Skin of body (tissue), 2 donors: Measurements from ENCODE around the gene COL23A1. TPM values are rescaled to one million over a fixed set of nuclear protein-coding genes. Genes with fewer than 3 reads are reported as not detected.

ENCODE experiments used
- DNase-seq: peaks from one replicate; lab custom pipeline; 2025; lab: John Stamatoyannopoulos, UW
- total RNA-seq: library from RNA; depleted of rRNA; stranded (reverse); fragments of >200 nt; gene quantifications from one replicate; pipeline ENCODE4 v1.2.3, GENCODE V29; 2014

The COL23A1 gene
- total RNA-seq, 1 donor from 2014 or later, result 4.6 TPM

DNA sequence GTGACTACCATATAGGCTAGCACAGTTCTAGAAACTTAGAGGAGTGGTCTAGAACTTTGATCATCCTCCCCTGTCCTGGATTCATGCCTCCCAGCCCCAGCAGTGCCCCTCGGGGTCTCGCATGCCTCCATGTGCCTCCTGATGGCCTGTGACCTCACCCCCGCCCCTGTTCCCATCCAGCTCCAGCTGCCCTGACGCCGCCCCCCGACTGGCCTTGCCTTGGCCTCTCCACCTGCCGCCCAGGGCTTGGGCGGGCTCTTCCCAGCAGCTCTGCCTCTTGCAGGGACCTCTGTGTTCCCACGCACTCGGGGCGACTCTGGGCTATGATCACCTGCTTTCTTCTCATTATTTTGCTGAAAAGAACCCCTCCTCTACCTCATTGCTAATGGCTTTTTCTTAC is 242.2 kb downstream of the COL23A1 start:
- DNase-seq, result no peak

DNA sequence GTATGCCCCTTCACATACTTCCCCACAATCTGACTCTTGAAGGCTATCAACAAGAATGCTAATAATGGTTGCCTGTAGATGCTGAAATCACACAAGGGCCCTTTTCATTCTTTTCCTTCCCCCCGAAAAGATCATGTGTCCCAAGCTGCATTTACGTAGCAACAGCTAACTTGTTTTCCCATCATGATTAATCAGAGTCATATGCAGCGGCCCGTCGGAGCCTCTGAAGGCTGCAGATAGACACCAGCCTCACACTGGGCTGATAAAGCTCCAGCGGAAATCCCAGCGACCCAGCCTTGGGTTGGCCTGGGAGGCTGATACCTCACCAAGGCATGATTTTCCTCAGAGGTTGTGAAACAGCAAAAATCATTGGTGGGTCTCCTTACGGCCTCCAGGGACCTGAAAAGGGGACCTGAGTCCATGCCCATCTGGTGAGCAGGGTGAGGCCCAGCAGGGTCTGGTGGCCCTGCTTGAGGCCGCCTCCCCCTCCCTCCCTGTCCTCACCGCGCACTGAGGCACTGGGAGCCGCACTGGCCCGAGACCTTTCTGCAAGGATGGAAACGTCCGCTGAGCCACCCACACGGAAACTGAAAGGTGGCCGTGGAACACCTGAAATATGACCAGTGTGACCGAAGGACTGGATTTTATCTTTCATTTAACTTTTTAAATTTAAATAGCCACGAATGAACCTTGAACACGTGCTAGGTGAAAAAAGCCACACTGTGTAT is 243.4 kb downstream of the COL23A1 start:
- peak; percentile 47 for DNase-seq

DNA sequence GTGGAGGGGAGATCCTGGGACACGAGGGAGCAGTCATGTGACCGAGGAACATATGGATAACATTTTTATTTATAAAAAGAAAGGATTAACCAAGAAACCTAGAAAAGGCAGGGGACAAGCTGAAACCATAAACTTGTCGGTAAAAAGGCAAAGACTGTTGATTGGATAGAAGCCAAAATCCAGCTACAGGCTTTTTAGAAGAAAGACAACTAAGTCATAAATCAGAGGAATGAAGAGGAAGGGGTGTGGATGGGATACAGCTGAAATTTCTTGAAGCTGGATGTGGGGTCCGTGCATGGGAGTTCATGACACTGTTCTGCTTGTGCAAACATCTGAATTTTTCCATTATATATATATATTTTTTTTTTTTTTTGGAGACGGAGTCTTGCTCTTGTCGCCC is 246.9 kb downstream of the COL23A1 start:
- no peak for DNase-seq

DNA sequence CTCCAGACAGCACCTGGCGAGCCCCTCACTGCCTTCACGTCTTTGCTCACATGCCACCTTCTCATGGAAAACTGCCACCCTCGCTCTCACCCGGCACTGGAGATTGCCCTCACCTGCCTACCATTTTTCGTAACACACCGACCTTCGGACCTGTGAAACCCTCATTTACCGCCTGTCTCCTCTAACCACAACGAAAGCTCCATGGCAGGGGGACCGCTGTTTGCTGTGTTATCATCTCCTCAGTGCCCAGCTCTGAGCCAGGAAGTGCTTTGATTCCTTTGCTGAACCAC is 248.4 kb downstream of the COL23A1 start:
- no peak for DNase-seq

DNA sequence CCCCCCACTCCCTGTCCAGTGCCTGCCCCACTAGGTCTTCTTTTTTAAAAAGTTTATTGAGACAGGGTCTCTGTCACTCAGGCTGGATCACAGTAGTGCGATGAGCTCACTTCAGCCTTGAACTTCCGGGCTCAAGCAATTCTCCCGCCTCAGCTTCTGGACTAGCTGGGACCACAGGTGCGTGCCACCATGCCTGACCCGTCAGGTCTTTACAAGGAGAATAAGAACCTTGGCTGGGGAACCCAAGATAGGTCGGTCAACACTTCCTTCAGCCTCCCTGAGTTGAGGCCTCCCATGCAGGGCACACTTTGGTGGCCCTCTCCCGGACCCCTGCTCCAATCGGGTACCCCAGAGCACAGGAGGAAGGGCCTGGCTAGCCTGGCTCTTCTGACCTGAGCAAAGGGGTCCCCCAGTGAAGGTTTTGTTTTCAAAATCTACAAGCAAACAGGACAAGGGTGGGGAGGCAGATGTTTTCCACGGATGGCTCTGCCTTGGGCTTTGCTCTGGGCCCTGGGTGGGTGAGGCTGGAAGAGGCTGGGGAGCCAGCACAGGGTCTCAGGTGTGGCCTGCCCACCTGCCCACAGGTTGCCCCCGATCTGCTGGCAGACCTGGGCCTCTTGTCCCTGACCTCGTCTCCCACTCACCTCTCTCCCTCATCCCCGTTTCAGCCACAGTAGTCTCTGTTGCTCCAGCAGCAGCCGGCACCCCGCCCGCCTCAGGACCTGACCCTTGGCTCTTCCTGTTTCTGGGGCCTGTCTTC is 248.9 kb downstream of the COL23A1 start:
- no peak for DNase-seq

DNA sequence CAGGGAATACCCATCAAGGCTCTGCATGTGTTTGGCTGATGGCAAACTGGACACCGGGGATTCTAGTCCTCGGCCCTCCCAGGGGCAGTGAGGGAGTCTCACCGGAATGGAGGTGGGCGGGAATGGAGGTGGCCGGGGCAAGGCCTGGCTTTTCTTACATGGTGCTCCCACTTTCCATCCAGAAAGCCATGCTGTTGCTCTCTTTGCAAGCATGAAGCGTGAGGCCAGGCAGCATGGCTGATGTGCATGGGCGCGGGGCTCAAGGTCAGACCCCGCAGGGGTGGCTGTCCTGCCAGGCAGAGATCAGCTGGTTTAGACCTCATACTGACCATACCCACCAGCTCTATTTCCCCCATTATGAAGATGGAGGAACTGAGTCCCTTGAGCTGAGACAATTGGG is 249.6 kb downstream of the COL23A1 start:
- no peak for DNase-seq

DNA sequence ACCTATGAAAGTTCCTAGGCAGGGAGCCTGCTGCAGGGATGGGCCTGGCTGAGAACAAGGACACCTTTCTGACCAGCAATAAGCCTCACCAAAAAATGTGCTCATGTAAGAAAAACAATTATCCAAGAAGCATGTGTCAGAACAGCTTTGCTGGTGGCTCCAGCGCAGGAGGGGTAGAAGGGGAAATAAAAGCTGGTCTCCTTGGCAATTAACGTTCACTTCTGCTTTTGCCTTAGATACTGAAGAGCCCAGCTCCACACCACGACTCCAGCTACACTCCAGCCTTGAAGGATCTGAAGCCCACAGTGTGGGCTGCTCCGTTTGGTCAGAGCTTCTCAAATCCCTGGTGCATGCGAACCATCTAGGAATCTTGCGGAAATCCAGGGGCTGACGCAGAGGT is 250.0 kb downstream of the COL23A1 start:
- no peak for DNase-seq

DNA sequence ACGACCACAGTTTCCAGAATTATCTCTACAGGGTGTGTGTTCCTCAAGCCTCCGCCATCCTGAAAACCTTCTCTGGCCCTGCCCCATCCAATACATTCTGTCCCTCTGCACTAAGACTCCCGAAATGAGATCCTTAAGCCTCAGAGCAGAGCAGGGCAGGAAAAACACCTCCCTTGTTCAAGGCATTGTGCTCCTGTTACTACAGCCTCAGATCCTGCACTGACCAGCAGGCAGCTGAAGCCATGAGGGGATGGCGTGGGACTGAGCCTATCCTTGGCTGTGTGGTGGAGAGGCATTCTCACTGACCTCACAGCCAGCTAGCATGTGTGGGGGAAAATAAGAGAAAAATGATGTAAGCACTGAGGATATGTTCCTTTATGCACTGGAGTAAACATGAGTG is 250.9 kb downstream of the COL23A1 start:
- DNase-seq, result no peak

DNA sequence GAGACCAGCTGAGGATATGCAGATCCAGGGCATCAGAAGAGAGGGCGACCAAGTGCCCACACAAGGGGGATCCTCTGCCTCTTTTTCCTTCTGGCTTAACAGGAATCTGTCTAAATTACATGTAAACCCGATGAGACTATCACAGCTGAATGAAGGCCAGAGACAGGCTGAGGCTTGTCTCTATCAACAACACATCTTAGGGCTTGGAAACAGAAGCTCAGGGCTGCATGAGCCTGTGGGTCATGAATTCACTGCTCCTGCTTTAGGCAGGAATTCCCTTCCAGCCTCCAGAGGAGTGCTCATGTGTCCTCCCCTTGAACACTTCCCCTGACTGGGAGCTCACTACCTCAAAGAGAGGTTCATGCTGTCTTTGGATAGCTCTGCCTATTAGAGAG is 251.4 kb downstream of the COL23A1 start:
- no peak for DNase-seq

DNA sequence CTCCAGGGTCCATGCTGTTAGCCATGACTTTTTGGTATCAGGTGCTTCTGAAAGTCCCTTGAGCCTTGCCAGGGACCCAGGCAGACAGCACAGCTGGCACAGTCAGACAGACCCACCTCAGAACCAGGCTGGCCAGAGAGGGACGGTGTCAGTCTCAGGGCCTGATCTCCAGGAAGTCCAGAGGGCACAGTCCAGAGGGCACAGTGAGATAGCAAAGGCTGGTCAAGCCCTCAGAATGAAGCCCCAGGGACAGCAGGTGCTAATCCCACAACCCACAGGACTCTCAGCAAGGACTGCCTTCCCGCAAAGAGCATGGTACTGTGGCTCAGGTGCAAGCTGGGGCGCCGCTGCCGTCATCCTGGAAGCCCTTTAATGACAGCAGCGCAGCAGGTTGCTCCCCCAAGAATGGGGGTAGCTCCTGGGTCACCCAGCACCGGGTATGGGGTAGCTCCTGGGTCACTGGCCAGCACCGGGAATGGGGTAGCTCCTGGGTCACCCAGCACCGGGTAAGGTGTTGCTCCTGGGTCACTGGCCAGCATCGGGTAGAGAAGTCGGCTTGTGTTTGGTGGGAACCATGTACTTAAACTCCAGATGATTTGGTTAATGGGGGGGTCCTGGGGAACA is 252.0 kb downstream of the COL23A1 start:
- no peak for DNase-seq

DNA sequence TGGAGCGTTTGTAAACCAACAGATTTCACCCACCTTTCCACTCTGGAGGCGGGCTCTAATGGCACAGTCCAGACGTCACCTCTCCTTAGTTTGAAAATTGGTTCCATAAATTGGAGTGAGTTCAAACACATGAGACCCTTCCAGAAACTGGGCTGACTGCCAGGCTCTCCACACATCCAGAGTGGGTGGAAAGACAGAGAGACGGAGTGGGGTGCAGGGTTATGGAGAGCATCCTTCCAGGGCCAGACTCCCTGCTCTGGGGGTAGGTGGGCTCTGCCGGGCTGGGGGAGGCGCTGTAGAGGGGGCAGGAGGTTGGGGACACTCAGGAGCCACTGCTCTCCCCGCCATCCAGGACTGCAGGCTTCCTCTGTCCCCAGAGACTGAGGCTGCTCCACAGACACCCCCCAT is 252.9 kb downstream of the COL23A1 start:
- DNase-seq, result no peak

DNA sequence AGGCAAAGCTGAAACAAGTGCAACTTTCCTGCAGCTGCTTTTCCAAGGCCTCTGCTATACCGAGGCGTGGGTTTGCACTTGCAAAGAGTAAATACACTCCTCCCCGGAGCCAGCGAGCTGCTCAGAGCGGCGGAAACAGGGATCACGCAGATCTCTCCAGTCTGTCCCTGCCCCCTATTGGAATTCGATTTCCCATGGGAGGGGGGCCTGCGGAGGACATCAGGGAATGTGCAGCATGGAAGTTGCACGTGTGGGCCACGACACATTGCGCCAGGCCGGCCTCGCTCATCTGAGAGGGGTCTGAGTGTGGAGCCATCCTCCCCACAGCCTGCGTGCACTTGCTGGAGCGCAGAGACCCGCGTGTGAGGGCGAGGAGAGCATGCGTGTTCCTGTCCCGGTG is 253.3 kb downstream of the COL23A1 start:
- no peak for DNase-seq

DNA sequence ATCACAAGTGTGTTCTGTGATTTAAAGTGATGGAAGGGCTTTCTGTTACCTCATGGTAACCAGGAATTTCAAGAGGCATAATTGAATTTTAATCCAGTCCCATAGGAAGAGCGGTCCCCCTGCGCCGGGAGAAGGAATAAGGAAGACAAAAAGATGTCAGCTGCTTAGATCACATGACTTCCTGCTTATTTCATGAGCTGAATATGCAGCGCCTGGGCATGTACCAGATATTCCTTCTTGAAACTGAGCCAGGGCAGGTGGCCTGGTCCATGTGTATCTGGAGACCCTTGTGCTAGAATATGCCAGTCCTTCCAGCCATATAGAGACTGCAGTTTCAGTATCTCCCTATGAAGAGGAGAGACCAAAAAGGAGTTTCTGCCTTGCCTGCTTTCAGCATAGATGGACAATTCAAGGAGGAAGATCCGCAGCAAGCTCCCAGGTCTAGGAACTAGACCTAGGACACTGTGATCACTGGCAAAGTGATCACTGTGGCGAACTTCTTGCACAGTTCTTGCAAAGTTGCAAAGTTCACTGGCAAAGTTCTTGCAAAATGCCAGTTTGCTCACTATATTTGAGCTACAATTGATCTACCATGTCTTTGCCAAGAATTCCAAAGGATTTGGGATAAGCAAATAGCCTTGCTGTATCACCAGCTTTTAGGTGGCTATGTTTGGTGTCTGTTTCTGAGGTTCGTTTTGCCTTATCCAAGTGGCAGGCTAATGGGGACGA is 254.7 kb downstream of the COL23A1 start:
- DNase-seq, result no peak

DNA sequence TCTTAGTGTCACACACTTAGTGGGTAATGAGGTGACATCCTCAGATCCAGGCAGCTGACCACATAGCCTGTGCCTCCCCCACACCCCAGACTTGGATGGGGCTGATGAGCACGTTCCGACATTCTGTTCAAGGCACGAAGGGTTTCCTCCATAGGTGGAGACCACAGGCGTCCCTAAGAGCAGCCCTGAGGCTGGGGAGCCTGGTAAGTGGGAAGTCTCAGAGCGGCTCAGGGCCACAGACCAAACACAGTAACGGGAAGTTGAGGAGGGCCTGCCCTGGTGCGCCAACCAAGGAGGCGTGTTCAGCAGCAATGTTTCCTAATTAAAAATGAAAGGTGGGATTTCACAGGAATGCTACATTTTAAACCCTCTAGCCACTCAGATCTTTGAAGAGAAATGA is 255.3 kb downstream of the COL23A1 start:
- no peak for DNase-seq

DNA sequence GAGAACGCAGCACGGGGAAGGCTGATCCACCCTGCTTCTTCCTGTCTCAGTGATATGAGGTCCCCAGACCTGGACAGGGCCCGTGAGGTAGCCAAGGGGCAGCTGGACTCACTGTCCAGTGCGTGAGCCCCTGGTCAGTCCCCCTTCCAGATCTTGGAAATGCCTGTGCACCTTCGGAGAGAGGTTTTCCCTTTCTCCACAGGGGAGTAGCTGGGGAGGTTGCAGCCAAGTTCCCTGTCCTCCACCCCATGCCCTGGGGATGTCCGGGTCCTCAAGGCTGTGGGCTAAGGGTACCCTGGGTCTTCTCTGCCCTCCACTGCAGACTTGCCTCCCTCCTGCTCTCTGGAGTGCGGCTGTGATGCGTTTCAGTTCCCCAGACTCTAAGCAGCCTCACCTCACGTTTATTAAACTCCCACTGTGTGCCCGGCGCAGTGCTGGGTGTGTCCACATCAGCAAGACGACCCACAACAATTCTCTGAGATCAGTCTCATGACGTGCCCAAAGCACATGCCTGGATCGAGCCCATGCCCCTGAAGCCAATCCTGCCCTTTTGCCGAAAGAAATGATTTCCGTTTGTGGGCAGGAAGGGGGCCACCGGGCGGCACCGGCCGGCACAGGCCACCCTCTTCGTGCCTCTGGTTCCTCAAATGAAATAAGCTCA is 256.2 kb downstream of the COL23A1 start:
- no peak for DNase-seq

DNA sequence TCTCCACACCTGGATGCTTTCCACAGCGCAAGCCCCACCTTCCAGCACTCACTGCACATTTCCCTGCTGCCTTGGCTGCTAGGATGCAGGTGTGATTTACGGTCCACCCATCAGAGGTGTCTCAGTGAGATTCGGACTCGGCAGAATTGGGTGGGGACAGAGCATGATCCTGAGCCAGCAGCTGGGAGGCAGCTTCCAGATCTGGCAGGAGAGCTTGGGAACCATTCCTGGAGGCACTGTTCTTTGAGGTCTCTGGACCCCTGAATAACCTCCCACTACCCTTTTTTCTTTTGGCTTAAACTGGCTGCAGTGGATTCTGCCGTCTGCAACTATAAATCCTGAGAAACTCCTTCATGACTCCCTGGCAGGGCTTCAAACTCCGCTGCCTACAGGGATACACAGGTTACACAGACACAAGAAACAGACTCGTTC is 258.0 kb downstream of the COL23A1 start:
- no peak for DNase-seq

DNA sequence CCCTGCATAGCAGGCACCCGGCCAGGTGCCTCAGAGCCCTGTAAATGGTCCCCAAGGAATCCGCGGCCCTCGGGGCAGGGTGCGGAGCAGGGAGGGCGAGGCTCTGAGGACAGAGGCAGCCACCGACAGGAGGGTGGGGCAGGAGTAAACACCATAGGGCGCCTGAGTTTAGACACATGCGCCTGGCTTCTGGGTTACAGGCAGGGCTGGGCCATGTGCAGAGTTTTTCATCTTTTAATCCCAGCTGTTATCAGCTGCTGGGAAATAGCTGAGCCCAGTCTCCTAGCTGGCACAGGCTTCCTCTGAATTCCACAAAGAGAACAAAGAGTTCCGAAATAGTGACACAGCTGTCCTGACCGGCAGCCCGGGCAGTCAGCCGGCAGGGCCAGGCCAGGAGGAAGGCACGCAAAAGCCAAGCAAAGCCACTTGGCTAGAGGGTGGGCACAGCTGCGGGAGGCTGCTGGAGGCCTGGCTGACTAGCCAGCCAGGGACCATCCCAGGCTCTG is 258.6 kb downstream of the COL23A1 start:
- DNase-seq, result no peak

DNA sequence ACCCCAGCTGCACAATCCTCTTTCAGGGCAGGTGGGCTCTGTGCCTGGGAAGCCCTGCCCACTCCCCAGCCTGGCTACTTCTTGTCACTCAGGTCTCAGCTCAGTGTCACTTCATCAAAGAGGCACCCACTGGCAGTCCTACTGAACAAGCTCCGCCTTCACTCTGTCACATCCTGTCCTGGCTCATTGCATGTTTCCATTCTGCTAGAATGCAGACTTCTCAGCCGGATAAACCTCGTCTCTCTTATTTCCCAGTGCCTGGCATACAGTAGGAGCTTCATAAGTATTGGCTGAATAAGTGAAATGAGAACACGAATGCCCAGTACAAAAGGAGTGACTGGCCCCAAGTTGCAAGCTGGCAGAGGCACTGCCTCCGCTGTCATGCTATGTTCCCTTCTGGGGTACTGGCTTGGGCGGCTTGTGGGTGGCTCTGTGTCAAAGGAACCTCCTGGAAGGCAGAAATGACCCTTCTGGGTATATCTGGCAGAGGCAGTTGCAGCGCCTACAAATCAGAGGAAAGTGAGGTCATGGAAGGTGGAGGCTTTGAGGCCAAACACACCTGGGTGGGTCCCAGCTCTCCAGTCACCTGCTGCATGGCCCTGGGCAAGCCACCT is 259.3 kb downstream of the COL23A1 start:
- peak; percentile 28 for DNase-seq

DNA sequence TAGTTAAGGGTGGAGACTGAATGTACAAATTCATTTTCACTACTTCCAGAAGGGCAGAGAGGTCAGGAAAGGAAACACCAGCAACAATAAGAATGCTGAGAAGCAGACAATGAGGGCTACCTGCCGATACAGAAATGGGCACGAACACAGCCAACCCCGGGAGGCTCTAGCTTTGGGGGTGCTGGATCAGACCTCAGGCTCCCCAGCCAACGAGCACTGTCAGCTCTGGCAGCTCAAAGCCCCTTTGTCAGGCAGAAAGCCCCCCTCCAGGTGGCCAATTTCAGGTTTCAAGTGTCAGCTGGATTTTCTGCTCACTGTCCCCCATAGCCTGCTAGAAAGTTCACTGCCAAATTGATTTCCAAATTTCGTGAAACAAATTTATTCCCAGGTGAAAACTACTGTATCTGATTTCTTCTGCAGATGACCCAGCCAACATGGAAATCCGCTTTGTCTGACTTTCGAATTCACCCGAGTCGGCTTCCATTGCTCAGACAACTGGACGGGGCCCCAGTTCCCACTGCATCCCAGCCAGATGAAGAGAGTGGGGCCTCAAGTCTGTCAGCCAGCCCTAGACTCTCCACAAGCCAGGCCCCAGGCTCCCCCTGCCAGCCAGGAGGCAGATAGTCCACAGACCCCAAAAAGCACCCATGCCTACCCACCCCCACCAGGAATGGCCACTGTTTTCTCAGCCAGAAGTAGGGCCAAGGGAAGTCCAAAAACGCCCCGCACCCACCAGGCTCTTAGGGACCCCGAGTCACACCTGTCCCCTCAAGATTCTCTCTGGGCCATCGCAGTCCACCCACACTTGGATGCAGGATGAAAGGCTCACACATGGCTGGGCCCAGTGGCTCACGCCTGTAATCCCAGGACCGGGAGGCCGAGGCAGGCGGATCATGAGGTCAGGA is 261.1 kb downstream of the COL23A1 start:
- no peak for DNase-seq
